Inferior parietal cortex (tissue), 1 donor: Measurements from ENCODE around the gene AOX1.
"Not testable (repeated sequence)": the region's sequence is repeated elsewhere in the genome, so short reads cannot be mapped to it uniquely, and the experiment has no call there.

Source experiments
- DNase-seq: peaks from one replicate; pipeline ENCODE4 v3.0.0-alpha.2; 2016; ENCODE audit errors: extremely low spot score

Gene AOX1

GRCh38 chr2:200585730-200586643 lies at the start of gene AOX1:
Gene AOX1, plus strand, starts transcription at chr2:200586014. Its CDS starts 95 bp downstream, at chr2:200586109.
- DNase-seq: no peak

GRCh38 chr2:200538139-200538538 lies 47.7 kb upstream of the AOX1 start:
- DNase-seq: no peak

GRCh38 chr2:200540793-200541192 lies 45.0 kb upstream of the AOX1 start:
- no peak for DNase-seq

GRCh38 chr2:200566596-200566995 lies 19.2 kb upstream of the AOX1 start:
- not testable (repeated sequence) for DNase-seq

- no peak for DNase-seq
These were observed 17.9 kb upstream of the AOX1 start for GRCh38 chr2:200567932-200568331.

- no peak for DNase-seq
These were observed 9.9 kb upstream of the AOX1 start for GRCh38 chr2:200575957-200576356.

- no peak for DNase-seq
These were observed 8.8 kb upstream of the AOX1 start for GRCh38 chr2:200577027-200577426.

- no peak for DNase-seq
These were observed 7.0 kb upstream of the AOX1 start for GRCh38 chr2:200578778-200579177.

GRCh38 chr2:200584639-200585038 lies 1.2 kb upstream of the AOX1 start:
- no peak for DNase-seq

GRCh38 chr2:200585340-200585729 lies 479 bp upstream of the AOX1 start:
- no peak for DNase-seq

- DNase-seq: no peak
These were observed 796 bp downstream of the AOX1 start for GRCh38 chr2:200586644-200586975.

GRCh38 chr2:200587007-200587616 lies 1.3 kb downstream of the AOX1 start:
- DNase-seq: no peak

- no peak for DNase-seq
These were observed 2.4 kb downstream of the AOX1 start for GRCh38 chr2:200588076-200588678.

- DNase-seq: no peak
These were observed 4.3 kb downstream of the AOX1 start for GRCh38 chr2:200590090-200590489.

- DNase-seq: no peak
These were observed 5.5 kb downstream of the AOX1 start for GRCh38 chr2:200591308-200591707.

- no peak for DNase-seq
These were observed 6.7 kb downstream of the AOX1 start for GRCh38 chr2:200592406-200593075.

- DNase-seq: no peak
These were observed 8.1 kb downstream of the AOX1 start for GRCh38 chr2:200593905-200594304.

- no peak for DNase-seq
These were observed 10.1 kb downstream of the AOX1 start for GRCh38 chr2:200595913-200596312.

GRCh38 chr2:200596774-200597570 lies 11.2 kb downstream of the AOX1 start:
- DNase-seq: no peak

GRCh38 chr2:200599206-200599605 lies 13.4 kb downstream of the AOX1 start:
- no peak for DNase-seq

- no peak for DNase-seq
These were observed 14.9 kb downstream of the AOX1 start for GRCh38 chr2:200600549-200601225.
